Adrenal gland (tissue), 12 donors: ENCODE measurements around the gene PLD2. TPM values are rescaled to one million over a fixed set of nuclear protein-coding genes. Genes with fewer than 3 reads are reported as not detected.

Source experiments
- DNase-seq, 7 donors: peaks; one replicate each; pipeline ENCODE4 v3.0.0-alpha.2; 2019 to 2020
- H3K27ac ChIP-seq, 5 donors: fragments of 200-600 bp; sonication (generic) in 4 of 5; 1 replicate in 3 of 5; 2 replicates in 2 of 5; pipeline versions ENCODE4 v1.5.1 to v1.8.0; 2016 to 2020; ENCODE audit warnings: mild to moderate bottlenecking in 1 of 5
- H3K27me3 ChIP-seq: fragments of 200-600 bp; 2 replicates; pipeline ENCODE4 v1.8.0; 2021
- H3K36me3 ChIP-seq, 2 donors: fragments of 200-600 bp; replicated peaks in 1 of 2; 1 replicate in 1 of 2; 2 replicates in 1 of 2; pipeline versions ENCODE4 v1.5.1 to v1.8.0; 2018 to 2022
- H3K4me1 ChIP-seq, 2 donors: fragments of 200-600 bp; replicated peaks in 1 of 2; 1 replicate in 1 of 2; 2 replicates in 1 of 2; pipeline versions ENCODE4 v1.5.1 to v1.8.0; 2018 to 2021
- H3K4me3 ChIP-seq, 4 donors: fragments of 200-600 bp; sonication (generic) in 3 of 4; one replicate each; pipeline ENCODE4 v1.5.1; 2016 to 2018
- H3K9me3 ChIP-seq, 3 donors: fragments of 200-600 bp; sonication (generic) in 1 of 3; replicated peaks in 1 of 3; 1 replicate in 2 of 3; 2 replicates in 1 of 3; pipeline versions ENCODE4 v1.5.1 to v1.8.0; 2016 to 2021
- POLR2A ChIP-seq, 2 donors: fragments of 450-650 bp; IDR thresholded peaks; one replicate each; pipeline ENCODE4 v1.6.1; 2017; ENCODE audit warnings: antibody characterized with exemption in 2 of 2, mild to moderate bottlenecking in 2 of 2, moderate library complexity in 1 of 2
- WGBS, 4 donors: extraction: QIAGEN DNeasy Blood & Tissue Kit in 2 of 4; methylation state at CpG; one replicate each; pipeline versions ENCODE4 v1.1.5 to v1.1.7; 2013 to 2017; 5-methylcytosine and 5-hydroxymethylcytosine counted together
- intact Hi-C, 2 donors: fragments of 100-400 bp; cut with DNase I; formaldehyde crosslinking; loops; one replicate each; pipeline versions ENCODE4 v1.14.1 to v1.15.0; 2022 to 2023
- polyA plus RNA-seq, 3 donors: library from polyadenylated mRNA; stranded (reverse); fragments of 200-250 nt in 2 of 3; fragments of 350-450 nt in 1 of 3; fragmentation: Illumina TruSeq in 1 of 3; extraction: RNeasy Lipid Tissue Mini Kit (QIAGEN cat#74804) in 1 of 3; gene quantifications; one replicate each; pipeline ENCODE4 v1.2.3, GENCODE V29; 2013 to 2014
- total RNA-seq, 9 donors: library from RNA; depleted of rRNA in 4 of 9; stranded (reverse); fragments of >200 nt in 4 of 9; fragments of 120-200 nt in 1 of 9; fragmentation: NEBNext Ultra II Directional in 1 of 9; extraction: Animal tissue kit (Norgen Biotek cat#: 25700) in 1 of 9; gene quantifications; one replicate each; pipeline versions ENCODE4 v1.1.0 to v1.2.4, GENCODE V29; 2013 to 2023
- TF ChIP-seq, protein P1 (sequence below), 6 experiments: fragments of 450-650 bp in 4 of 6; fragments of 200-600 bp in 2 of 6; sonication (generic) in 1 of 6; IDR thresholded peaks; 1 replicate in 5 of 6; 2 replicates in 1 of 6; pipeline versions ENCODE4 v1.5.1 to v1.8.0; 2016 to 2021; ENCODE audit warnings: antibody characterized with exemption in 6 of 6, mild to moderate bottlenecking in 2 of 6, moderate library complexity in 1 of 6
- donor health status: healthy with polysubstance abuse.
- donor health status: Bipolar disorder and iron deficiency.
- donor health status: DM: yes; HTN: yes; CAD: no.
- donor health status: DM: no; HTN: no; CAD: no.
- donor health status: DM: no; HTN: no; CAD: no.
- donor health status: DM: yes; HTN: yes; CAD: no.

The PLD2 gene
- total and polyA plus RNA-seq, 12 donors: 4.1 to 34.8 (median 17.9) TPM

DNA sequence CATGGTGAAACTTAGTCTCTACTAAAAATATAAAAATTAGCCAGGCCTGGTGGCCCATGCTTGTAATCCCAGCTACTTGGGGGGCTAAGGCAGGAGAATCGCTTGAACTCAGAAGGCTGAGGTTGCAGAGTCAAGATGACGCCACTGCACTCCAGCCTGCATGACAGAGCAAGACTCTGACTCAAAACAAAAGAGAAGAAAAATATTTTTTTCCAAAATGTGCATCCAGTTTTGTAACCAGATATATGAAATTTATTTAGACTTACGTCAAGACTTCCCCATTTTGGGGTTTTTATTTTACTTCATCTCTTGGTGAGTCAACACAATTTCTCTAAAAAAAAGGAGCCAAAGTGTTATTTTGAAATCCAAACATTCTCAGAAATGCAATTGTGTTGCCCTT is 40.8 kb upstream of the PLD2 start:
- no peak overlapping the region for H3K4me3 ChIP-seq
- TF ChIP-seq, protein P1, sequence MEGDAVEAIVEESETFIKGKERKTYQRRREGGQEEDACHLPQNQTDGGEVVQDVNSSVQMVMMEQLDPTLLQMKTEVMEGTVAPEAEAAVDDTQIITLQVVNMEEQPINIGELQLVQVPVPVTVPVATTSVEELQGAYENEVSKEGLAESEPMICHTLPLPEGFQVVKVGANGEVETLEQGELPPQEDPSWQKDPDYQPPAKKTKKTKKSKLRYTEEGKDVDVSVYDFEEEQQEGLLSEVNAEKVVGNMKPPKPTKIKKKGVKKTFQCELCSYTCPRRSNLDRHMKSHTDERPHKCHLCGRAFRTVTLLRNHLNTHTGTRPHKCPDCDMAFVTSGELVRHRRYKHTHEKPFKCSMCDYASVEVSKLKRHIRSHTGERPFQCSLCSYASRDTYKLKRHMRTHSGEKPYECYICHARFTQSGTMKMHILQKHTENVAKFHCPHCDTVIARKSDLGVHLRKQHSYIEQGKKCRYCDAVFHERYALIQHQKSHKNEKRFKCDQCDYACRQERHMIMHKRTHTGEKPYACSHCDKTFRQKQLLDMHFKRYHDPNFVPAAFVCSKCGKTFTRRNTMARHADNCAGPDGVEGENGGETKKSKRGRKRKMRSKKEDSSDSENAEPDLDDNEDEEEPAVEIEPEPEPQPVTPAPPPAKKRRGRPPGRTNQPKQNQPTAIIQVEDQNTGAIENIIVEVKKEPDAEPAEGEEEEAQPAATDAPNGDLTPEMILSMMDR (IDR thresholded peaks at IDR 0.05): no peak
- TF ChIP-seq POLR2A (IDR thresholded peaks at IDR 0.05): no peak
- H3K27me3 ChIP-seq: no peaks in the 10 kb centered on the region
- no peaks in the 10 kb centered on the region for H3K9me3 ChIP-seq
- H3K4me1 ChIP-seq: no peaks in the 10 kb centered on the region
- H3K36me3 ChIP-seq: no peaks in the 10 kb centered on the region
- H3K27ac ChIP-seq: peak overlapping the region in 4 of 5 donors; percentile 55 to 80 (median 66)
- peak in 1 of 7 donors; percentile 51 for DNase-seq
- intact Hi-C loops: no loop called here
- WGBS, 4 donors: 65 to 77% (median 71%) methylated on average over 3 of the region's 3 CpGs

DNA sequence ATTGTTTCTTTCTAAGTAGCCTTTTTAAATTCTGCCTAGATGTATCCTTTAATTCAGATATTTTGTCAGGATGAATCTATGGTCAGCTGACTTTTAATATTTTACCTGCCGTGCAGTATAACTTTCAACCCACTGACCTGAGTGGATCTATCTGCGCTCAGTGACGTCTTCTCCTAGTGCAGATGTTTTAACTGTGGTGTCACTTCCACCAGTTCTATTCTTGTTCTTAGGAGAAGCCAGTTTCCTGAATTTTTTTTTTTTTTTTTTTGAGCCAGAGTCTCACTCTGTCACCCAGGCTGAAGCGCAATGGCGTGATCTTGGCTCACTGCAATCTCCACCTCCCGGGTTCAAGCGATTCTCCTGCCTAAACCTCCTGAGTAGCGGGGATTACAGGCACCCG is 40.2 kb upstream of the PLD2 start:
- Histone ChIP-seq H3K36me3 (no peaks in the 10 kb centered on the region), H3K27ac (peak overlapping the region in 3 of 5 donors; percentile 50 to 80 (median 68)), H3K9me3 (no peaks in the 10 kb centered on the region), H3K4me3 (no peak overlapping the region), H3K4me1 (no peaks in the 10 kb centered on the region), H3K27me3 (no peaks in the 10 kb centered on the region)
- WGBS, 4 donors: 65 to 83% (median 69%) methylated on average over 9 of the region's 9 CpGs
- no peak for TF ChIP-seq POLR2A (IDR thresholded peaks at IDR 0.05)
- TF ChIP-seq, protein P1 (IDR thresholded peaks at IDR 0.05): no peak
- DNase-seq: no peak
- intact Hi-C loops: no loop called here

DNA sequence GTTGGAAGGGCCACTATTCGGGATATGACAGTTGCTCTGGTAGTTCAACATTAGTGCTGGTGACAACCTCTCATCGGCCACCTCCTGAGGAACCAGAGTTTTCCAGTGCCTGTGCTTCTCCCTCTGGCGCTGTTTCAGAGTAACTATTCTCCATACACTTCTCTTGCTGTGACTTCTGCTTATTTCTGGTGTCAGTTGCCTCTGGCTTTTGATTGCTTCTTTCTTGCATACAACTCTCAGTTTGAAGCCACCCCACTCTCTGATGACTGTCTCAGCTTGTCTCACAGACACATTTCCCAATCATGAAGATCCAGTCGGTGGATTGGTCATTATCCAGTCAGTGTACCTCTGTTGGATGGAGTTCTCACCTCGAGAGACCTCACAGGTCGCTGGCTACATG is 38.7 kb upstream of the PLD2 start:
- TF ChIP-seq, protein P1 (IDR thresholded peaks at IDR 0.05): no peak
- TF ChIP-seq POLR2A (IDR thresholded peaks at IDR 0.05): no peak
- peak in 1 of 7 donors; percentile 26 for DNase-seq
- H3K36me3 ChIP-seq: no peaks in the 10 kb centered on the region
- H3K27me3 ChIP-seq: no peaks in the 10 kb centered on the region
- no peaks in the 10 kb centered on the region for H3K4me1 ChIP-seq
- no peaks in the 10 kb centered on the region for H3K9me3 ChIP-seq
- H3K27ac ChIP-seq: peak overlapping the region in 2 of 5 donors; percentile 30 to 53
- intact Hi-C loops: no loop called here
- WGBS, 4 donors: 65 to 75% (median 73%) methylated on average over 6 of the region's 6 CpGs
- no peak overlapping the region for H3K4me3 ChIP-seq

DNA sequence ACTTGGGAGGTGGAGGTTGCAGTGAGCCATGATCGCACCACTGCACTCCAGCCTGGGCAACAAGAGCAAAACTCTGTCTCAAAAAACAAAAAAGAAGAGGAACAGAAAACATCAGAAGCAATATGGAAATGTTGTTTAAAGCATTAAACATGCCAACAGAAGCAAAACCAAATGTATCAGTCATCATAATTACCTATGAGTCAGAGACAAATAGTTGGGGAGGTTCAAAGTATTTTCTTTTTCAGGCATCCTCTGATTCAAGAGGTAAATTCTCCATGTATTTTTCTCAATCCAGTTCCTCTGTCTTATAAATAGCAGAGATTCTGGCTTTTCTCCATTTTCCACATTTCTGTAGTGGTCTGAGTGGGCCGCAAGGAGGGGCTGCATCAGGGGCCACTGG is 37.3 kb upstream of the PLD2 start:
- TF ChIP-seq, protein P1 (IDR thresholded peaks at IDR 0.05): no peak
- no peak for TF ChIP-seq POLR2A (IDR thresholded peaks at IDR 0.05)
- Histone ChIP-seq H3K27me3 (no peaks in the 10 kb centered on the region), H3K27ac (no peak overlapping the region), H3K9me3 (no peaks in the 10 kb centered on the region), H3K36me3 (no peaks in the 10 kb centered on the region), H3K4me3 (no peak overlapping the region), H3K4me1 (no peaks in the 10 kb centered on the region)
- WGBS, 4 donors: 73 to 93% (median 84%) methylated on average over 2 of the region's 2 CpGs
- intact Hi-C loops: no loop called here
- no peak for DNase-seq
